Measurements from ENCODE around the gene SREBF2.
"Not testable (repeated sequence)": the region's sequence is repeated elsewhere in the genome, so short reads cannot be mapped to it uniquely, and the experiment has no call there.

SREBF2 gene

DNA sequence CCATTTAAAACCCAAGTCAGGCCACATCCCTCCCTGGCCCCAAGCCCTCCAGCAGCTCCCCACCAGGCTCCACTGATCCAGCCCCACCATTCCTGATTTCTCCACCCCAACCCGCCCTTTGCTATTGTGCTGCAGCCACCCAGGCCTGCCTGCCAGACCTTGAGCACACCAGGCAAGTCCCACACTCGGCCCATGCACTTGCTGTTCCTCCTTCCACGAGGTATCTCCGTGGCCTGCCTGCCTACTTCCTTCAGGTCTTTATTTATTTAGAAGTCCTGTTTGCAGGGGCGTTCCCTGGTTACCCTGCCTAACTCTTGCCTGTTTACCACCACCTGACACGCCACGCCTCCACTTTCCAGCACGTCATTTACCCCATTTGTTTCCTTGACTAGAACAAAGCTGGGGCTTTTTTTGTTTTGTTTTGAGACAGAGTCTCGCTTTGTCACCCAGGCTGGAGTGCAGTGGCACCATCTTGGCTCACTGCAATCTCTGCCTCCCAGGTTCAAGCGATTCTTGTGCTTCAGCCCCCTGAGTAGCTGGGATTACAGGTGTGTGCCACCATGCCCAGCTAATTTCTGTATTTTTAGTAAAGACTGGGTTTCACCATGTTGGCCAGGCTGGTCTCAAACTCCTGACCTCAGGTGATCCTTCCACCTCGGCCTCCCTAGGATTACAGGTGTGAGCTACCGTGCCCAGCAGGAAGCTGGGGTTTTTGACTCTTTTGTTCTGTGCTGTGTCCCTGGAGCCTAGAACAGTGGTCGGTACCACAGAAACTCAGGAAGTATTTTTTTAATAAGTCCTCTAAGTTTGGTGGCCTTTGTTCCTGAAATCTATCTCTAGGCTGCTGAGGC lies 107.3 kb downstream of the SREBF2 start:
- in situ Hi-C loops (cut with HindIII; ENCODE audit: low sequenced_read_pairs), result no loop called here

- in situ Hi-C loops (cut with HindIII; ENCODE audit: low sequenced_read_pairs), result no loop called here
Observed at GRCh38 chr22:41940832-41941765, 108.2 kb downstream of the SREBF2 start.

GRCh38 chr22:41943661-41944209 lies 110.8 kb downstream of the SREBF2 start:
- in situ Hi-C loops (cut with HindIII; ENCODE audit: low sequenced_read_pairs), result no loop called here

- in situ Hi-C loops (cut with HindIII; ENCODE audit: low sequenced_read_pairs), result no loop called here
Observed at GRCh38 chr22:41946629-41947423, 113.9 kb downstream of the SREBF2 start, which contains the start of gene CENPM. CENPM (minus strand) TSS chr22:41947152; CDS start chr22:41947076, 76 bp downstream.

DNA sequence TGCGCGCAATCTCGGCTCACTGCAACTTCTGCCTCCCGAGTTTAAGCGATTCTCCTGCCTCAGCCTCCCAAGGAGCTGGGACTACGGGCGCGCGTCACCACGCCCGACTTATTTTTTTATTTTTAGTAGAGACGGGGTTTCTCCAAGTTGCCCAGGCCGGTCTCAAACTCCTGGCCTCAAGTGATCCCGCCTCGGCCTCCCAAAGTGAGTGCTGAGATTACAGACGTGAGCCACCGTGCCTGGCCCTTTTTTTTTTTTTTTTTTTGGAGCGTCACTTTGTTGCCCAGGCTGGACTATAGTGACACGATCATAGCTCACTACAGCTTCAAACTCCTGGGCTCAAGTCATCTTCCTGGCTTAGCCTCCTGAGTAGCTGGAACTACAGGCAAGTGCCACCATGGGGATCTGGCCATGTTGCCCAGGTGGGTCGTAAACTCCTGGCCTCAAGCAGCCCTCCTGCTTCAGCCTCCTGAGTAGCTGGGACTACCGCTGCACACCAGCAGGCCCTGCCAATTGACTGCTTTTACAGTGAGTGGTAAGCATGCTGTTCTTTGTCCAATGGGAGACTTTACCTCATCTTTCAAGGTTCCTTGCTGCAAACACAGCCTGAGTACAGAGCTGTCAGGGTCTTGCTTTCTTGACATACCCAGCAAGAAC lies 114.6 kb downstream of the SREBF2 start:
- in situ Hi-C loops (cut with HindIII; ENCODE audit: low sequenced_read_pairs), result no loop called here

GRCh38 chr22:41948142-41948541 lies 115.2 kb downstream of the SREBF2 start:
- in situ Hi-C loops (cut with HindIII; ENCODE audit: low sequenced_read_pairs), result no loop called here

GRCh38 chr22:41948928-41949296 lies 116.0 kb downstream of the SREBF2 start:
- in situ Hi-C loops (cut with HindIII; ENCODE audit: low sequenced_read_pairs), result not testable (repeated sequence)

GRCh38 chr22:41949297-41949965 lies 116.5 kb downstream of the SREBF2 start:
- in situ Hi-C loops (cut with HindIII; ENCODE audit: low sequenced_read_pairs), result no loop called here

DNA sequence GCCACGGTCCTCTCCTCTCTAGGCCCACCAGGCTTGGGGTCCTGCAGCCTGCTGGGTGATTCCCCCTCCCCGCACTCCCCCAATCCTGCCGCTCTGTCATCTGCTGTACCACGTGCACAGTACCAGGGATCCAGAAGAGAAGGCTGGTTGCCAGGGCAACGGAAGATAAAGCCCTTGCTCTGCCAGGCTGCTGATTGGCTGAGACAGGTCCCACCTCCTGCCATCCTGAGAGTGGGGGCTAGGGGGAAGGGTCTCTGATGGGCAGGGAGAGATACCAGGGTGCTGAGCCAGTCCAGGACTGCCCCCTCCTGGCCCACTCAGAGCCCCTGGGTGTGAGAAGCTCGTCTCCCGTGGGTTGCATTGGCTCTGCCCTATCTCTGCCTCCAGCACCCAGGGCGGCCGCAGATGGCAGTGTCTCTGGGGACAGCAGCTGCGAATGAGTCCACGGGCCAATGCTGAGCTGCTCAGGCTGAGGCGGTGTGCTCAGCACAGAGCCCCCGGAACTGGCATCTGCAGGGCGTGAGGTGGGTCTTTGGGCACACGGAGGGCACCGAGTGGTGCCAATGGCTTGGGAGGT lies 119.1 kb downstream of the SREBF2 start, which contains the start of gene SMIM45:
TSS of gene SMIM45 (plus strand) at position 253 of the 577 bp plus-strand sequence.
- in situ Hi-C loops (cut with HindIII; ENCODE audit: low sequenced_read_pairs), result no loop called here

DNA sequence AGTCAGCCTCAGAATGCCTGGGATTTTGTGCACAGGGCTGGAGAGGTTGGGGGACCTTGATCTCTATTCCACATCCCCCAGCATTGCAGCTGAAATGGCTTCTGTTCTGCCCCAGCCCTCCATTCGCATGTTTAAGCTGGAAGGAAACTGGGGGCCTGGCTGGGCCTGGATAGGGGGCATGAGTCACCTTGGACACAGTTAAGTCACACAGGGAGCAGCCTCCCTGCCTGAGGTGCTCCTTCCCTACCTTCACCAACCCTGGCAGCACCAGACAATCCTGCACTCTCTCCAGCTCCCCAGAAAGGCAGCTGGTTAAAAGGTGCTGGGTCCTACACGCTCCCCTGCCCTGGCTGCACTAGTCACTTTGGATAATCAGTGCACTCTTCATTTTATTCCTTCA lies 119.8 kb downstream of the SREBF2 start:
- in situ Hi-C loops (cut with HindIII; ENCODE audit: low sequenced_read_pairs), result no loop called here
